GM20431 (cell line): ENCODE measurements around the gene HECW1.
"Not testable (repeated sequence)": the region's sequence is repeated elsewhere in the genome, so short reads cannot be mapped to it uniquely, and the experiment has no call there.

ENCODE experiments used
- in situ Hi-C: fragments of 300-500 bp; cut with MseI, MboI; formaldehyde crosslinking; loops from one replicate; pipeline ENCODE4 v1.15.0; 2020; ENCODE audit warnings: low sequenced_read_pairs; ENCODE audit not compliant: unreplicated experiment

The HECW1 gene

GRCh38 chr7:43112459-43112940, at the start of gene HECW1:
Gene HECW1 (plus strand): TSS chr7:43112647. CDS start chr7:43243906, 131,259 bp downstream.
- in situ Hi-C loops, result no loop called here

- in situ Hi-C loops, result no loop called here
These were observed 40.8 kb upstream of the HECW1 start for GRCh38 chr7:43071604-43072003.

- in situ Hi-C loops, result no loop called here
These were observed 39.9 kb upstream of the HECW1 start for GRCh38 chr7:43072530-43072929.

GRCh38 chr7:43073811-43074210, 38.6 kb upstream of the HECW1 start:
- in situ Hi-C loops, result not testable (repeated sequence)

- in situ Hi-C loops, result no loop called here
These were observed 36.2 kb upstream of the HECW1 start for GRCh38 chr7:43076189-43076605.

GRCh38 chr7:43076606-43077005, 35.8 kb upstream of the HECW1 start:
- in situ Hi-C loops, result no loop called here

- in situ Hi-C loops, result no loop called here
These were observed 35.2 kb upstream of the HECW1 start for GRCh38 chr7:43077285-43077684.

GRCh38 chr7:43077732-43078391, 34.6 kb upstream of the HECW1 start:
- in situ Hi-C loops, result no loop called here

- in situ Hi-C loops, result no loop called here
These were observed 33.7 kb upstream of the HECW1 start for GRCh38 chr7:43078794-43079193.

GRCh38 chr7:43081603-43082002, 30.8 kb upstream of the HECW1 start:
- in situ Hi-C loops, result no loop called here

GRCh38 chr7:43083106-43083505, 29.3 kb upstream of the HECW1 start:
- in situ Hi-C loops, result no loop called here

- in situ Hi-C loops, result no loop called here
These were observed 27.4 kb upstream of the HECW1 start for GRCh38 chr7:43085017-43085416.

GRCh38 chr7:43085992-43086391, 26.5 kb upstream of the HECW1 start:
- in situ Hi-C loops, result no loop called here

GRCh38 chr7:43092819-43093218, 19.6 kb upstream of the HECW1 start:
- in situ Hi-C loops, result no loop called here

GRCh38 chr7:43096875-43097274, 15.6 kb upstream of the HECW1 start:
- in situ Hi-C loops, result no loop called here

- in situ Hi-C loops, result no loop called here
These were observed 12.7 kb upstream of the HECW1 start for GRCh38 chr7:43099750-43100149.

GRCh38 chr7:43104874-43105520, 7.5 kb upstream of the HECW1 start:
- in situ Hi-C loops, result no loop called here

- in situ Hi-C loops, result no loop called here
These were observed 6.8 kb upstream of the HECW1 start for GRCh38 chr7:43105521-43106120.

- in situ Hi-C loops, result no loop called here
These were observed 4.0 kb upstream of the HECW1 start for GRCh38 chr7:43108255-43109011.

GRCh38 chr7:43110791-43111535, 1.5 kb upstream of the HECW1 start:
- in situ Hi-C loops, result no loop called here
